SU-DHL-6 (cell line): ENCODE results near the gene HHIP.

Experiments used
- CTCF ChIP-seq: fragments of 200-600 bp; sonication (generic); IDR thresholded peaks from one replicate; pipeline ENCODE4 v1.5.1; 2017; ENCODE audit warnings: antibody characterized with exemption, mild to moderate bottlenecking, low read length, moderate library complexity; ENCODE audit not compliant: insufficient read depth, poor library complexity, severe bottlenecking
- EZH2phosphoT487 ChIP-seq: fragments of 200-600 bp; sonication (generic), shearing (Covaris generic); conservative IDR thresholded peaks from 2 replicates; pipeline ENCODE4 v1.6.1; 2018; ENCODE audit warnings: mild to moderate bottlenecking, antibody characterized with exemption, low read length, moderate library complexity, mixed read lengths

- TF ChIP-seq CTCF (no peak), EZH2phosphoT487 (no peak)
These were observed 3.7 kb downstream of the HHIP start for GRCh38 chr4:144649646-144650045.
